ENCODE measurements around the gene UGT1A3. TPM values are rescaled to one million over a fixed set of nuclear protein-coding genes. Genes with fewer than 3 reads are reported as not detected.
"Not testable (repeated sequence)": the region's sequence is repeated elsewhere in the genome, so short reads cannot be mapped to it uniquely, and the experiment has no call there.

The UGT1A3 gene
- total and polyA plus RNA-seq, 2 experiments from 2014 or later, result not detected

DNA sequence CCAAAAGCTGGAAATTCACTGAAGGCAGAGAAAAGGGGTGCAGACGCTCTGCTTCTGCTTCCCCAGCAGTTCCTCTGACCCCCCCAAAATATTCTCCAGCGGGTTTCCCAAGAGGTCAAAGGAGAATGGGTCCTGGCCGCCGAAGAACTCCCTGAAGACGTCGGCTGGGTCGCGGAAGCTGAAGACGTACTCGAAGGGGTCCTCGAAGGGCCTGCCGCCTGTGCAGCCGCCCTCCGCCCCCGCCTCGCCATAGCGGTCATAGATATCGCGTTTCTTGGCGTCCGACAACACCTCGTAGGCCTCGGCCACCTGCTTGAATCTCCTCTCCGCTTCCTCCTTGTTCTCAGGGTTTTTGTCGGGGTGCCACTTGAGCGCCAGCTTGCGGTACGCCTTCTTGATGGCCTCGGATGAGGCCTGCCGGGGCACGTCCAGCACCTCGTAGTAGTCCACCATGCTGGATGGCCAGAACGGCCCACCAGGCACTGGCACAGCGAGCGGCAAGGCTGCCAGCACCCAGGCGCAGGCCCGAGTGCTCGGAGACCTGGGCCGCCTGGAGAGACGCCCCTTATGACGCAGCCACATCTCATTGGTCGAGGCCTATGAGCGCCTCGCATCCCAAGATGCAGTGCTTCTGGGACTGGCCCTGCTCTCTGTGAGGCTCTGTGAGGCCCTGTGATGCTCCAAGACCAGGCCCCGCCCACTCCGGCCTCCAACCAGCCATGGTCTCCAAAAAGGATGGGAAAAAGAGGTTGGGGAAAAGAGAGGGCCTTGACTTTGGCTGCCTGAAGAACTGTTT, 14.8 kb downstream of the UGT1A3 start:
- Histone ChIP-seq H3K4me3 (no peak overlapping the region), H3K79me2 (ENCODE audit: insufficient read depth) (no peaks in the 10 kb centered on the region), H3K27ac (no peak overlapping the region), H3K9me2 (ENCODE audit: insufficient read depth) (no peaks in the 10 kb centered on the region), H2AFZ (no peak overlapping the region), H3F3A (ENCODE audit: insufficient read depth) (no peaks in the 10 kb centered on the region), H4K20me1 (ENCODE audit: insufficient read depth) (no peaks in the 10 kb centered on the region), H3K36me3 (ENCODE audit: low read depth) (no peaks in the 10 kb centered on the region), H3K4me2 (ENCODE audit: unreplicated experiment) (no peak overlapping the region), H3K27me3 (replicated peaks; ENCODE audit: insufficient read depth) (no peaks in the 10 kb centered on the region; the same call in 1 of the 2 replicates), H3K9ac (no peak overlapping the region), H3K4me1 (ENCODE audit: insufficient read depth) (no peaks in the 10 kb centered on the region), H3K9me3 (ENCODE audit: low read depth) (no peaks in the 10 kb centered on the region)
- in situ Hi-C loops (cut with MboI), result no loop called here
- TF ChIP-seq EZH2phosphoT487 (IDR thresholded peaks at IDR 0.05; ENCODE audit: insufficient read depth, low read depth) (no peak), EZH2 (IDR thresholded peaks at IDR 0.05; ENCODE audit: insufficient read depth, poor library complexity, severe bottlenecking) (no peak)
- no peak for DNase-seq
- WGBS, 2 experiments (ENCODE audit: low coverage in 1 of 2, low lambda C conversion rate in 2 of 2, missing lambda C conversion rate in 2 of 2), result 75 to 78% methylated on average over 42 to 46 of the region's 46 CpGs

DNA sequence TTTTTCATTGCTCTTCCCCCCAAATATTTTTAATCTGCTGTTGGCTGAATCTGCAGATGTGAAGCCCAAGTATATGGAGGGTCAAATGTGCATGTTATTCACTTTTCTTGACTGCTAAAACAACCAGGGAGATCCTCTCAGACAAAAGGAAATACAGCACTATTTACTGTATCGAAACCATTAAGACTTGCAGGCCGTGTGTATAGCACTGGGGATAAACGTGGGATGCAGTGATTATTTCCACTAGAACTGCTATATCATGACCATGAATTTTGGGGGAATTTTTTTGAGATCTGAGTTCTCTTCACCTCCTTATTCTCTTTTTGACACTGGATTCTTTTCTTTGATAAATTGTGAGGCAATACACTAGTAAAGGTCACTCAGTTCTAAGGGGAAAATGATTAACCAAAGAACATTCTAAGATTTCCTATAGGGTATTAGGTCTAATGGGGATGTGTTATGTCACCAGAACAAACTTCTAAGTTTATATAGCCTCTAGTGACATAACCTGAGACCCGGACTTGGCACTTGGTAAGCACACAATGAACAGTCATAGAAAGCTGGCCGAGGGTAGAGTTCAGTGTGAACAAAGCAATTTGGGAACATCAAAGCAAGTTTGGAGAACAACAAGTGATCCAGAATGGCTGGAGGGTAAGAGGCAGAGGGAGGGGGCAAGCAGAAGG, 16.4 kb downstream of the UGT1A3 start:
- no peaks in the 10 kb centered on the region for H3K36me3 ChIP-seq (ENCODE audit: low read depth)
- H3K4me1 ChIP-seq (ENCODE audit: insufficient read depth), result no peaks in the 10 kb centered on the region
- H3K27ac ChIP-seq, result no peak overlapping the region
- no peaks in the 10 kb centered on the region for H4K20me1 ChIP-seq (ENCODE audit: insufficient read depth)
- in situ Hi-C loops (cut with MboI), result no loop called here
- H3K27me3 ChIP-seq (replicated peaks; ENCODE audit: insufficient read depth), result no peaks in the 10 kb centered on the region; the same call in 1 of the 2 replicates
- no peaks in the 10 kb centered on the region for H3K9me2 ChIP-seq (ENCODE audit: insufficient read depth)
- no peak overlapping the region for H2AFZ ChIP-seq
- no peak for DNase-seq
- no peaks in the 10 kb centered on the region for H3F3A ChIP-seq (ENCODE audit: insufficient read depth)
- 14 to 18% methylated on average over 5 of the region's 5 CpGs for WGBS, 2 experiments (ENCODE audit: low coverage in 1 of 2, low lambda C conversion rate in 2 of 2, missing lambda C conversion rate in 2 of 2)
- no peak overlapping the region for H3K9ac ChIP-seq
- H3K9me3 ChIP-seq (ENCODE audit: low read depth), result no peaks in the 10 kb centered on the region
- H3K4me3 ChIP-seq, result no peak overlapping the region
- no peaks in the 10 kb centered on the region for H3K79me2 ChIP-seq (ENCODE audit: insufficient read depth)
- TF ChIP-seq EZH2 (IDR thresholded peaks at IDR 0.05; ENCODE audit: insufficient read depth, poor library complexity, severe bottlenecking), result no peak
- no peak for TF ChIP-seq EZH2phosphoT487 (IDR thresholded peaks at IDR 0.05; ENCODE audit: insufficient read depth, low read depth)
- H3K4me2 ChIP-seq (ENCODE audit: unreplicated experiment), result no peak overlapping the region

DNA sequence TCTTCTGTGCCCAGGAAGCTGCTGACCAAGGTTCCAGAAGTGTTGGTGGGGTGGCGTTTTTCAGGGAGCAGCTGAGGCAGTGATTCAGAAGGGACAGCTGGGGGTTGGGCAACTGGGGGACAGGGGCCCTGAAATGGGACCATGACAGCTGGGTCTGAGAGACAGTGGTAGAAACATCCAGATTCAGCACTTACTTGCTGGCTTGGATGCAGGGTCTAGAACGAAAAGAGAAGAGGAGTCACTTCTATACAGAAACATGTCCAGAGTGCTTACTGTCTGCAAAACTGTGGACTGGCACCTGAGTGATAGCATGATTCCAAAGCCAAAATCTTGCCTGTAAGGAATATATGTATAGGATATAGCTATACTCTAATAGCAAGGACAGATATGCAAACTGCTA, 17.0 kb downstream of the UGT1A3 start:
- H4K20me1 ChIP-seq (ENCODE audit: insufficient read depth); H3K4me3 ChIP-seq; H2AFZ ChIP-seq; H3K36me3 ChIP-seq (ENCODE audit: low read depth); H3F3A ChIP-seq (ENCODE audit: insufficient read depth); H3K9me2 ChIP-seq (ENCODE audit: insufficient read depth); DNase-seq; H3K9ac ChIP-seq; H3K27me3 ChIP-seq (replicated peaks; ENCODE audit: insufficient read depth); H3K4me1 ChIP-seq (ENCODE audit: insufficient read depth); in situ Hi-C loops (cut with MboI); H3K79me2 ChIP-seq (ENCODE audit: insufficient read depth); H3K4me2 ChIP-seq (ENCODE audit: unreplicated experiment); H3K27ac ChIP-seq; H3K9me3 ChIP-seq (ENCODE audit: low read depth): not testable (repeated sequence)
- WGBS, 2 experiments (ENCODE audit: low coverage in 1 of 2, low lambda C conversion rate in 2 of 2, missing lambda C conversion rate in 2 of 2), result 8 to 12% methylated on average over 2 of the region's 2 CpGs

DNA sequence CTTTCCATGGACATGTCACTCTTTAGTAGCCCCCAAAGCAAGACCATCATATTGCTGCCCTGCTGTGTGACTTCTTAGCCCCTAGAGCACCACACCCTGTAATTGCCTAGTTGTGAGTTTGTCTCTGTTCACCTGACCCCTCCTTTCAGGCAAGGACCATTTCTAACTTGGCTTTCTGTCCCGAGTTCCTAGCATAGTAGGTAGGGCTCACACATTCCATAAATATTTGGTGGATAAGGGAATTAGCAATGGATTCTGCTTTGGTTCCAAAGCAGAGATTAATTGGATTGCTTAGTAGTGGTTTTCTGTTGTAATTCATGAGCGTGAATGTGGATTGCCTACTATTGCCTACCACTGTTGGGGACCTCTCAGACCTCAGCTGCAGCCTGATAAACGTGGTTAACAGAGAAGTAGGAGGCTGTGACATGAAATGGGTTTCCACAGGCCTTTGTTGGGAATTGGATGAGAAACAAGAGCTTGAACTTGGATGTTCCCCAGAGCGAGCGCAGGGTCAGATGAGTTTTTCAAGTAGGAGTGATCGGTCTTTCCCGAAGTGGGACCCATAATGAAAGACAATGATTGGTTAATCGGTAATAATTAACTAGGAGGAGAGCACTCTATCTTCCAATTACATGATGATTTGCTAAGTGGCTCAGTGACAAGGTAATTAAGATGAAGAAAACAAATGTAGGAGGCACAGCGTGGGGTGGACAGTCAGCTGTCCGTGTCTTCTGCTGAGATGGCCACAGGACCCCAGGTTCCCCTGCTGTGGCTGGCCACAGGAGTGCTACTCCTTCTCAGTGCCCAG, 17.8 kb downstream of the UGT1A3 start:
- Histone ChIP-seq H3K4me1 (ENCODE audit: insufficient read depth) (no peaks in the 10 kb centered on the region), H3F3A (ENCODE audit: insufficient read depth) (no peaks in the 10 kb centered on the region), H3K4me2 (ENCODE audit: unreplicated experiment) (no peak overlapping the region), H3K4me3 (no peak overlapping the region), H4K20me1 (ENCODE audit: insufficient read depth) (no peaks in the 10 kb centered on the region), H3K27ac (no peak overlapping the region), H3K79me2 (ENCODE audit: insufficient read depth) (no peaks in the 10 kb centered on the region), H3K36me3 (ENCODE audit: low read depth) (no peaks in the 10 kb centered on the region), H3K27me3 (replicated peaks; ENCODE audit: insufficient read depth) (no peaks in the 10 kb centered on the region; the same call in 1 of the 2 replicates), H3K9me2 (ENCODE audit: insufficient read depth) (no peaks in the 10 kb centered on the region), H3K9me3 (ENCODE audit: low read depth) (no peaks in the 10 kb centered on the region), H3K9ac (no peak overlapping the region), H2AFZ (no peak overlapping the region)
- in situ Hi-C loops (cut with MboI), result no loop called here
- TF ChIP-seq EZH2 (IDR thresholded peaks at IDR 0.05; ENCODE audit: insufficient read depth, poor library complexity, severe bottlenecking), result no peak
- TF ChIP-seq EZH2phosphoT487 (IDR thresholded peaks at IDR 0.05; ENCODE audit: insufficient read depth, low read depth), result no peak
- WGBS, 2 experiments (ENCODE audit: low coverage in 1 of 2, low lambda C conversion rate in 2 of 2, missing lambda C conversion rate in 2 of 2), result 41 to 44% methylated on average over 10 of the region's 10 CpGs
- no peak for DNase-seq
